IMR-90 (cell line): ENCODE results near the gene MROH8.

Experiments used
- BHLHE40 ChIP-seq: fragments of 150-350 bp; IDR thresholded peaks from 2 replicates; pipeline ENCODE4 v1.6.1; 2016; ENCODE audit warnings: mild to moderate bottlenecking, low read depth, low read length
- CEBPB ChIP-seq: IDR thresholded peaks from 2 replicates; pipeline ENCODE4 v1.6.1; 2012; ENCODE audit warnings: low read depth, low read length, improper control_type of control experiment
- CTCF ChIP-seq: conservative IDR thresholded peaks from 2 replicates; pipeline ENCODE4 v1.5.1; 2012; ENCODE audit warnings: mild to moderate bottlenecking, low read depth, low read length, improper control_type of control experiment
- MAZ ChIP-seq: IDR thresholded peaks from 2 replicates; pipeline ENCODE4 v1.6.1; 2012; ENCODE audit warnings: low read depth, mild to moderate bottlenecking, low read length, improper control_type of control experiment, moderate library complexity, borderline replicate concordance
- MXI1 ChIP-seq: IDR thresholded peaks from 2 replicates; pipeline ENCODE4 v1.6.1; 2012; ENCODE audit warnings: low read depth, mild to moderate bottlenecking, low read length, moderate library complexity, borderline replicate concordance
- POLR2A ChIP-seq: IDR thresholded peaks from 2 replicates; pipeline ENCODE4 v1.6.1; 2012; ENCODE audit warnings: mild to moderate bottlenecking, low read depth, low read length
- SMC3 ChIP-seq: fragments of 150-350 bp; IDR thresholded peaks from 2 replicates; pipeline ENCODE4 v1.6.1; 2016; ENCODE audit warnings: low read depth, mild to moderate bottlenecking, antibody characterized with exemption, low read length, moderate library complexity
- USF2 ChIP-seq: fragments of 150-350 bp; IDR thresholded peaks from 2 replicates; pipeline ENCODE4 v1.6.1; 2017; ENCODE audit warnings: mild to moderate bottlenecking, antibody characterized with exemption, low read length, low read depth

- TF ChIP-seq CTCF (no peak), BHLHE40 (no peak), USF2 (no peak), POLR2A (no peak), MAZ (no peak), MXI1 (no peak), SMC3 (no peak), CEBPB (no peak)
These were observed 82.8 kb downstream of the MROH8 start for GRCh38 chr20:37096415-37097041.
